ENCODE results near the gene INSYN2B. TPM values are rescaled to one million over a fixed set of nuclear protein-coding genes. Genes with fewer than 3 reads are reported as not detected.

Gene INSYN2B
- total and polyA plus RNA-seq, 2 donors: not detected

DNA sequence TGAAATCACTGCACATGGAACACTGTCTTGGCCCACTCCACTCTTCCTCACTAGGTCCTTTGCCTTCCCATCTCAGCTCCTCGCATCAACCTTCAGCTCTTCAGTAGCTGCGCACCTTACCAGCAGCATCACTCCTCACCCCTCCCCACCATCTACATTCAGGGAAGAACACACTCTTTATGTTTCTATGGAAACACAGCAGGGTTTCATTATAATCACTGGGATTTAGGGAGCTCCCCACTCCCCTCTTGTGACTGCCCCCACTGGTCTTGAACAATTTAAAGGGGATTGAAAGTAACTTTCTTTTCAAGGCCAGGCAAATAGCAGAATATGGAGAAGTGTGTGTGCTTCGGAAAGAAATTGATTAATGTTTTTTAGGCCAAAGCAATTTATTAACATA lies 111.2 kb downstream of the INSYN2B start:
- H3K36me3 ChIP-seq (ENCODE audit: control insufficient read depth in 2 of 2, insufficient read depth in 2 of 2, low read length in 1 of 2): peaks cover 5 to 14% of the 10 kb centered on the region in 2 donors
- H3K9me3 ChIP-seq (ENCODE audit: control insufficient read depth in 2 of 2, insufficient read depth in 1 of 2, low read length in 1 of 2): no peaks in the 10 kb centered on the region
- DNase-seq (ENCODE audit: low read depth in 6 of 9, low spot score in 9 of 9): no peak
- WGBS: 98% methylated on average over 3 of the region's 3 CpGs
- no peak overlapping the region for H3K27ac ChIP-seq (ENCODE audit: low read depth in 1 of 2, low read length in 1 of 2)
- no peaks in the 10 kb centered on the region for H3K27me3 ChIP-seq (ENCODE audit: control insufficient read depth in 2 of 2, insufficient read depth in 1 of 2, low read length in 1 of 2)
- H3K4me3 ChIP-seq (ENCODE audit: low read length in 2 of 2): no peak overlapping the region
- H3K4me1 ChIP-seq (ENCODE audit: control insufficient read depth in 2 of 2, insufficient read depth in 2 of 2, low read length in 2 of 2): no peaks in the 10 kb centered on the region

DNA sequence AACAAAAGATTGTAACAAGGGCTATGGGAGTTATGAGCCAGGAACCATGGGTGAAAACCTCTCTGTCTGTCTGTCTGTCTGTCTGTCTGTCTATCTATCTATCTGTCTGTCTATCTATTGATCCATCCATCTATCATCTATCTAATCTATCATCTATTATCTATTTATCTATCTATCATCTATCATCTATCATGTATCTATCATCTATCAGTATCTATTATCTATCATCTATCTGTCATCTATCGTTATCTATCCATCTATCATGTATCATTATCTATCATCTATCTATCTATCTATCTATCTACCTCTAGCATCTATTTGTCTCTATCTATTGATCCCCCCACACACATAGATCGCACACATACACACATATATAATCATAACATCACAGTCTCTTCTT lies 112.9 kb downstream of the INSYN2B start:
- Histone ChIP-seq H3K4me3 (ENCODE audit: low read length in 2 of 2) (no peak overlapping the region), H3K36me3 (ENCODE audit: control insufficient read depth in 2 of 2, insufficient read depth in 2 of 2, low read length in 1 of 2) (peaks cover 8 to 19% of the 10 kb centered on the region in 2 donors), H3K27ac (ENCODE audit: low read depth in 1 of 2, low read length in 1 of 2) (no peak overlapping the region), H3K27me3 (ENCODE audit: control insufficient read depth in 2 of 2, insufficient read depth in 1 of 2, low read length in 1 of 2) (no peaks in the 10 kb centered on the region), H3K4me1 (ENCODE audit: control insufficient read depth in 2 of 2, insufficient read depth in 2 of 2, low read length in 2 of 2) (no peaks in the 10 kb centered on the region), H3K9me3 (ENCODE audit: control insufficient read depth in 2 of 2, insufficient read depth in 1 of 2, low read length in 1 of 2) (no peaks in the 10 kb centered on the region)
- DNase-seq (ENCODE audit: low read depth in 6 of 9, low spot score in 9 of 9): no peak
- WGBS: over 99% methylated on average over 2 of the region's 2 CpGs

DNA sequence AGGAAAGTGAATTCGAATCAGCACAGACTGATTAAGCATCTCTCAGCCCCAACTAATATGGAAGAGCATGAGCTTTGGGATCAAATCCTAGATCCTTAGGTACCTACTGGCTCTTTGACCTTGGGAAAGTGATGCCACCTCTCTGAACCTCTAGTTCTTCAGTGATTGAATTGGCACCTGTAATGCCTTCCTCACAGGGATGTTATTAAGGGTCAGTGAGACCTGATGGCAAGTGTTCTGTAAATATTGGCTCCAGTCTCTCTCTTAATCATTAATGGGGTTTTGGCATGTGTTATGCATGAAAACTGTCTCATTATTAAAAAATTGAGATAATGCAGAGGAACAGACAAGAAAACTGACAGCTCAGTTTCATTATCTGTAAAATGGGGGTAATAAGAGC lies 115.8 kb downstream of the INSYN2B start:
- Histone ChIP-seq H3K27me3 (ENCODE audit: control insufficient read depth in 2 of 2, insufficient read depth in 1 of 2, low read length in 1 of 2) (no peaks in the 10 kb centered on the region), H3K9me3 (ENCODE audit: control insufficient read depth in 2 of 2, insufficient read depth in 1 of 2, low read length in 1 of 2) (no peaks in the 10 kb centered on the region), H3K27ac (ENCODE audit: low read depth in 1 of 2, low read length in 1 of 2) (no peak overlapping the region), H3K4me1 (ENCODE audit: control insufficient read depth in 2 of 2, insufficient read depth in 2 of 2, low read length in 2 of 2) (no peaks in the 10 kb centered on the region), H3K4me3 (ENCODE audit: low read length in 2 of 2) (no peak overlapping the region), H3K36me3 (ENCODE audit: control insufficient read depth in 2 of 2, insufficient read depth in 2 of 2, low read length in 1 of 2) (peaks cover 4 to 19% of the 10 kb centered on the region in 2 donors)
- DNase-seq (ENCODE audit: low read depth in 6 of 9, low spot score in 9 of 9): no peak
- 95% methylated on average over 1 of the region's 1 CpG for WGBS

DNA sequence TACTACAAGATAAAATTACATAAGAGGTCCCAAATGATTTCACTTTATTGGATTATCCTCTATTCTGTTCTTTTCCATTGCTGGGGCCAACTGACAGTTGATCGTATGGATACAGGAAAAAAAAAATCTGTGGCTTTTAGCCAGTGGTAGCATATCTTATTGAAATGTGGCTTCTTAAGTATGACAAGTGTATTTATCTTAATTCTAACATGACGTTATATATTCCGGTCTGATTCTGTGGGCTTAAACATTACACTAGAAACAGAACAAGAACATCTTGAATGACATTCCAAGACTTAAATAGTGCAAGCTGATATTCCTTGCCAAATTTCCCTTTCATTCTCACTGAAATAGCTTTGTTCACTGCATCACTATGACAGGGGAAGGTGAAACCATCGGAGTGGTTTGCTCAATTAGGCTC lies 117.9 kb downstream of the INSYN2B start:
- no peak overlapping the region for H3K27ac ChIP-seq (ENCODE audit: low read depth in 1 of 2, low read length in 1 of 2)
- WGBS: 94% methylated on average over 4 of the region's 4 CpGs
- H3K4me3 ChIP-seq (ENCODE audit: low read length in 2 of 2): no peak overlapping the region
- no peaks in the 10 kb centered on the region for H3K4me1 ChIP-seq (ENCODE audit: control insufficient read depth in 2 of 2, insufficient read depth in 2 of 2, low read length in 2 of 2)
- H3K9me3 ChIP-seq (ENCODE audit: control insufficient read depth in 2 of 2, insufficient read depth in 1 of 2, low read length in 1 of 2): no peaks in the 10 kb centered on the region
- no peak for DNase-seq (ENCODE audit: low read depth in 6 of 9, low spot score in 9 of 9)
- H3K27me3 ChIP-seq (ENCODE audit: control insufficient read depth in 2 of 2, insufficient read depth in 1 of 2, low read length in 1 of 2): no peaks in the 10 kb centered on the region
- peaks cover 4 to 10% of the 10 kb centered on the region in 2 donors for H3K36me3 ChIP-seq (ENCODE audit: control insufficient read depth in 2 of 2, insufficient read depth in 2 of 2, low read length in 1 of 2)

DNA sequence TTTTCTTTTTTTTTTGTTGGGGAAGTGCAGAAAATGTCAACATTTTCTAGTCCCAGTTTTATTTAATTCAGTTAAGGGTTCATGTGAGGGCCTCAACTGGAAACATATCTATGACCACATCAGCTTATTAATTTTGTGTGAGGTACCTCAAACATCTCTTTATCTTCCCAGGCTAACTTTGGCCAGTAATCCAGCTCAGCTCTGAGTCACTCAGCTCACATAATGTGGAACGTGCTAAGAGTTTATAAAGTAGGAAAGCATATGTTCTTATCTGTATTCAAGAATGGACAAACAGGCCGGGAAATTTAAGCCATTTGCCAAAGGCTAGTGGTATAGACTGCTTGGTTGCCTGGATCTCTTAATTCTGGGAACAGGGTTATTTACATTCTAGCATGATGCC lies 118.4 kb downstream of the INSYN2B start:
- no peaks in the 10 kb centered on the region for H3K27me3 ChIP-seq (ENCODE audit: control insufficient read depth in 2 of 2, insufficient read depth in 1 of 2, low read length in 1 of 2)
- H3K9me3 ChIP-seq (ENCODE audit: control insufficient read depth in 2 of 2, insufficient read depth in 1 of 2, low read length in 1 of 2): no peaks in the 10 kb centered on the region
- no peak overlapping the region for H3K27ac ChIP-seq (ENCODE audit: low read depth in 1 of 2, low read length in 1 of 2)
- no peak overlapping the region for H3K4me3 ChIP-seq (ENCODE audit: low read length in 2 of 2)
- DNase-seq (ENCODE audit: low read depth in 6 of 9, low spot score in 9 of 9): no peak
- peaks cover 4 to 10% of the 10 kb centered on the region in 2 donors for H3K36me3 ChIP-seq (ENCODE audit: control insufficient read depth in 2 of 2, insufficient read depth in 2 of 2, low read length in 1 of 2)
- no peaks in the 10 kb centered on the region for H3K4me1 ChIP-seq (ENCODE audit: control insufficient read depth in 2 of 2, insufficient read depth in 2 of 2, low read length in 2 of 2)
- WGBS: 98% methylated on average over 2 of the region's 2 CpGs

DNA sequence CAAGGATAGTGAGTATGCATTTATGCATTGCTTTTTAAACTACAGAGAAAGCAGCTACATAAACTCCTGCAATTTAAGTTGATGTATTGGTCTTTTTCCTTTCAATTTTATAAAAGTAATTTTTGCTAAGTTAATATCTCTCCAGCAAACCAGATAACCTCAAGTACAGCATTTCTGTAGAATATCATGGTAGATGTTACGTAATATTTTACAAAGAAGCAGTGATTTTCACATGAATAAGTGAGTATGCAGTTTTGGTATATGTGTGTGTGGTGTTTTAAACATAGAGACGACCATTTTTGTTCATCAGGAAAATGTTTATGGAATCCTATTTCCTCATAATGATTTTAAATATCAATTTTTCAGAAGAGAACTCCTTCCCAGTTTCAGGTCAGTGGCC lies 118.9 kb downstream of the INSYN2B start:
- peaks cover 4 to 7% of the 10 kb centered on the region in 2 donors for H3K36me3 ChIP-seq (ENCODE audit: control insufficient read depth in 2 of 2, insufficient read depth in 2 of 2, low read length in 1 of 2)
- WGBS: 95% methylated on average over 2 of the region's 2 CpGs

DNA sequence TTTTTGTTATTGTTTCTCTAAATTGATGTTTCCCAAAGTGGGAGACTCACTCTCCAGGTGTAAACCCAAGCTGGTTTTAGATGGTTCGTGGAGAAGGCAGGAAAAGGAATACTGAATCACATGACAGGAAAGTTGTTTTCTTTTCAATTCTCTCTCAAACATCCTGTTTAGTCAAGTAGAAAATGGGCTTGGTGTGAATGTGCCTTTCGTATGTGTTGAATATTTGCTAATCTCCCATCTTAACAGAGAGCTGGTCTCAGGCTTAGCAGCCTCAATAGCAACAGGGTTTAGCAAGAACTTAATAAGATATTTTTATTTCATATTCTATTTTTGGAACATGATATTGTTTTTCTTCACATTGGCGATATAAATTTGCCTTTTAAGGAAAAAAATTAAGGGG lies 119.7 kb downstream of the INSYN2B start:
- no peaks in the 10 kb centered on the region for H3K27me3 ChIP-seq (ENCODE audit: control insufficient read depth in 2 of 2, insufficient read depth in 1 of 2, low read length in 1 of 2)
- no peak overlapping the region for H3K27ac ChIP-seq (ENCODE audit: low read depth in 1 of 2, low read length in 1 of 2)
- 83% methylated on average over 3 of the region's 3 CpGs for WGBS
- no peak overlapping the region for H3K4me3 ChIP-seq (ENCODE audit: low read length in 2 of 2)
- H3K9me3 ChIP-seq (ENCODE audit: control insufficient read depth in 2 of 2, insufficient read depth in 1 of 2, low read length in 1 of 2): no peaks in the 10 kb centered on the region
- peaks cover 4 to 8% of the 10 kb centered on the region in 2 donors for H3K36me3 ChIP-seq (ENCODE audit: control insufficient read depth in 2 of 2, insufficient read depth in 2 of 2, low read length in 1 of 2)
- no peak for DNase-seq (ENCODE audit: low read depth in 6 of 9, low spot score in 9 of 9)
- H3K4me1 ChIP-seq (ENCODE audit: control insufficient read depth in 2 of 2, insufficient read depth in 2 of 2, low read length in 2 of 2): no peaks in the 10 kb centered on the region

More for the DNA sequence above, 118.9 kb downstream of the INSYN2B start:
- Histone ChIP-seq H3K4me3 (ENCODE audit: low read length in 2 of 2) (no peak overlapping the region), H3K27me3 (ENCODE audit: control insufficient read depth in 2 of 2, insufficient read depth in 1 of 2, low read length in 1 of 2) (no peaks in the 10 kb centered on the region), H3K9me3 (ENCODE audit: control insufficient read depth in 2 of 2, insufficient read depth in 1 of 2, low read length in 1 of 2) (no peaks in the 10 kb centered on the region), H3K27ac (ENCODE audit: low read depth in 1 of 2, low read length in 1 of 2) (no peak overlapping the region), H3K4me1 (ENCODE audit: control insufficient read depth in 2 of 2, insufficient read depth in 2 of 2, low read length in 2 of 2) (no peaks in the 10 kb centered on the region)
- no peak for DNase-seq (ENCODE audit: low read depth in 6 of 9, low spot score in 9 of 9)

DNA sequence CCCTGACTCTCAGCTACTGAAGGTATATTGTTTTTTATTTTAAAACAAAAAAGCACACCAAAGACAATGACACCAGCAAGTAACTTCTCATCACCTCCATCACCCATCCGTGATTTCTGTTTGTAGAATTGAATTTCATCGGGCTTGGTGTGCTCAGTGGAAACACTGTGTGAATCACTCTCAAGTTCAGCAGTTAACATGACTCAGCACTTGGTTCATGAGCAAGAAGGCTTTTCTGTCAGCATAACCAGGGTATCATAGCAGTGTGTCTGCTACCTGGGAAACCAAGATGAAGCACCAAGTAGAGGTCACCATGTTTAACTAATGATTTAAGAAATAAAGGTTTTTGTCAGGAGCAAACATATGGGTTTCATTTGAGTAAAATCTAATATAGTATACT lies 123.7 kb downstream of the INSYN2B start:
- no peaks in the 10 kb centered on the region for H3K27me3 ChIP-seq (ENCODE audit: control insufficient read depth in 2 of 2, insufficient read depth in 1 of 2, low read length in 1 of 2)
- 95% methylated on average over 2 of the region's 2 CpGs for WGBS
- no peaks in the 10 kb centered on the region for H3K9me3 ChIP-seq (ENCODE audit: control insufficient read depth in 2 of 2, insufficient read depth in 1 of 2, low read length in 1 of 2)
- no peak overlapping the region for H3K27ac ChIP-seq (ENCODE audit: low read depth in 1 of 2, low read length in 1 of 2)
- DNase-seq (ENCODE audit: low read depth in 6 of 9, low spot score in 9 of 9): no peak
- H3K36me3 ChIP-seq (ENCODE audit: control insufficient read depth in 2 of 2, insufficient read depth in 2 of 2, low read length in 1 of 2): peaks cover 11 to 21% of the 10 kb centered on the region in 2 donors
- no peak overlapping the region for H3K4me3 ChIP-seq (ENCODE audit: low read length in 2 of 2)
- no peaks in the 10 kb centered on the region for H3K4me1 ChIP-seq (ENCODE audit: control insufficient read depth in 2 of 2, insufficient read depth in 2 of 2, low read length in 2 of 2)

DNA sequence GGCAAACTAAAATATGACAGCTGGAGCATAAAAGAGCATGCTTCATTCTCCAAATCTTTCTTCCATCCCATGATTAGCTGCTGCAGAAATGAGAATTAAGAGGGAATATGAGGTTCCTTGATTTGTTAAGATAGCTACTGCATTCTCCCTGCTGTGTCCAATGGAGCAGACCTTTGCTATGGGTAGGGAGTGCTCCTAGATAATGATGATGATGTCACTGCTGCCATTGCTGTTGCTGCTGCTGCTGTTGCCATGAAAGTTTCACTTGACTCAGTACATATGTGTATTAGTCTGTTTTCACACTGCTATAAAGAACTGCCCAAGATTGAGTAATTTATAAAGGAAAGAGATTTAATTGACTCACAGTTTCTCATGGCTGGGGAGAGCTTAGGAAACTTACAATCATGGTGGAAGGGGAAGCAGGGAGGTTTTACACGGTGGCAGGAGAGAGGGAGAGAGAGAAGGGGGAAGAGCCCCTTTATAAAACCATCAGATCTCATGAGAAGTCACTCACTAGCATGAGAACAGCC lies 128.9 kb downstream of the INSYN2B start:
- WGBS: 95% methylated on average over 1 of the region's 1 CpG
- peaks cover 0 to 12% of the 10 kb centered on the region in 2 donors for H3K9me3 ChIP-seq (ENCODE audit: control insufficient read depth in 2 of 2, insufficient read depth in 1 of 2, low read length in 1 of 2)
- H3K27ac ChIP-seq (ENCODE audit: low read depth in 1 of 2, low read length in 1 of 2): no peak overlapping the region
- DNase-seq (ENCODE audit: low read depth in 6 of 9, low spot score in 9 of 9): no peak
- no peak overlapping the region for H3K4me3 ChIP-seq (ENCODE audit: low read length in 2 of 2)
- no peaks in the 10 kb centered on the region for H3K4me1 ChIP-seq (ENCODE audit: control insufficient read depth in 2 of 2, insufficient read depth in 2 of 2, low read length in 2 of 2)
- H3K27me3 ChIP-seq (ENCODE audit: control insufficient read depth in 2 of 2, insufficient read depth in 1 of 2, low read length in 1 of 2): no peaks in the 10 kb centered on the region
- peaks cover 27 to 41% of the 10 kb centered on the region in 2 donors for H3K36me3 ChIP-seq (ENCODE audit: control insufficient read depth in 2 of 2, insufficient read depth in 2 of 2, low read length in 1 of 2)

All from thymus (tissue), 11 donors.